ENCODE data around the gene GAMT. TPM values are rescaled to one million over a fixed set of nuclear protein-coding genes. Genes with fewer than 3 reads are reported as not detected.

Gene GAMT
- total RNA-seq, 3 donors from 2014 or later = 23.6 to 40.0 (median 30.3) TPM

DNA sequence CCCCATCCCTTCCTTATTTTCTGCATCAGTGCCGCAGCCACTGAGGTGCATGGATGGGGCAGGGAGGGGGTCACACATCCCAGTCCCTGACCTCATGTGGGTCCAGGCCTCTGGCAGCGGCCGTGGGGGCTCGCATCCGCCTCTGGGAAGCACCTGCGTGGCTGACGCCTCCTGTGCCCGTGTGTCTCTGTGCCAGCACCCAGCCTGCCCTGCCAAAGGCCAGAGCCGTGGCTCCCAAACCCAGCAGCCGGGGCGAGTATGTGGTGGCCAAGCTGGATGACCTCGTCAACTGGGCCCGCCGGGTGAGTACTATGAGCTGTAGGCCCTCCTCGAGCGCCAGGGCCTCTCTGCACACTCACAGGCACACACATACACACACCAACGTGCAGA is 12.7 kb downstream of the GAMT start:
- no peaks in the 10 kb centered on the region for H3K9me3 ChIP-seq
- no peak overlapping the region for H3K27ac ChIP-seq
- H3K4me3 ChIP-seq = no peak overlapping the region
- TF ChIP-seq, protein P1, sequence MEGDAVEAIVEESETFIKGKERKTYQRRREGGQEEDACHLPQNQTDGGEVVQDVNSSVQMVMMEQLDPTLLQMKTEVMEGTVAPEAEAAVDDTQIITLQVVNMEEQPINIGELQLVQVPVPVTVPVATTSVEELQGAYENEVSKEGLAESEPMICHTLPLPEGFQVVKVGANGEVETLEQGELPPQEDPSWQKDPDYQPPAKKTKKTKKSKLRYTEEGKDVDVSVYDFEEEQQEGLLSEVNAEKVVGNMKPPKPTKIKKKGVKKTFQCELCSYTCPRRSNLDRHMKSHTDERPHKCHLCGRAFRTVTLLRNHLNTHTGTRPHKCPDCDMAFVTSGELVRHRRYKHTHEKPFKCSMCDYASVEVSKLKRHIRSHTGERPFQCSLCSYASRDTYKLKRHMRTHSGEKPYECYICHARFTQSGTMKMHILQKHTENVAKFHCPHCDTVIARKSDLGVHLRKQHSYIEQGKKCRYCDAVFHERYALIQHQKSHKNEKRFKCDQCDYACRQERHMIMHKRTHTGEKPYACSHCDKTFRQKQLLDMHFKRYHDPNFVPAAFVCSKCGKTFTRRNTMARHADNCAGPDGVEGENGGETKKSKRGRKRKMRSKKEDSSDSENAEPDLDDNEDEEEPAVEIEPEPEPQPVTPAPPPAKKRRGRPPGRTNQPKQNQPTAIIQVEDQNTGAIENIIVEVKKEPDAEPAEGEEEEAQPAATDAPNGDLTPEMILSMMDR (IDR thresholded peaks at IDR 0.05) = no peak
- TF ChIP-seq POLR2AphosphoS5 (IDR thresholded peaks at IDR 0.05) (no peak), POLR2A (IDR thresholded peaks at IDR 0.05) (no peak)
- H3K4me1 ChIP-seq = peaks cover 5 to 8% of the 10 kb centered on the region in 2 donors
- intact Hi-C loops (cut with DNase I; ENCODE audit: low total_unique reads) = no loop called here
- H3K27me3 ChIP-seq = no peaks in the 10 kb centered on the region
- H3K36me3 ChIP-seq = peaks cover 6% of the 10 kb centered on the region
- DNase-seq (ENCODE audit: low spot score in 2 of 2) = no peak

DNA sequence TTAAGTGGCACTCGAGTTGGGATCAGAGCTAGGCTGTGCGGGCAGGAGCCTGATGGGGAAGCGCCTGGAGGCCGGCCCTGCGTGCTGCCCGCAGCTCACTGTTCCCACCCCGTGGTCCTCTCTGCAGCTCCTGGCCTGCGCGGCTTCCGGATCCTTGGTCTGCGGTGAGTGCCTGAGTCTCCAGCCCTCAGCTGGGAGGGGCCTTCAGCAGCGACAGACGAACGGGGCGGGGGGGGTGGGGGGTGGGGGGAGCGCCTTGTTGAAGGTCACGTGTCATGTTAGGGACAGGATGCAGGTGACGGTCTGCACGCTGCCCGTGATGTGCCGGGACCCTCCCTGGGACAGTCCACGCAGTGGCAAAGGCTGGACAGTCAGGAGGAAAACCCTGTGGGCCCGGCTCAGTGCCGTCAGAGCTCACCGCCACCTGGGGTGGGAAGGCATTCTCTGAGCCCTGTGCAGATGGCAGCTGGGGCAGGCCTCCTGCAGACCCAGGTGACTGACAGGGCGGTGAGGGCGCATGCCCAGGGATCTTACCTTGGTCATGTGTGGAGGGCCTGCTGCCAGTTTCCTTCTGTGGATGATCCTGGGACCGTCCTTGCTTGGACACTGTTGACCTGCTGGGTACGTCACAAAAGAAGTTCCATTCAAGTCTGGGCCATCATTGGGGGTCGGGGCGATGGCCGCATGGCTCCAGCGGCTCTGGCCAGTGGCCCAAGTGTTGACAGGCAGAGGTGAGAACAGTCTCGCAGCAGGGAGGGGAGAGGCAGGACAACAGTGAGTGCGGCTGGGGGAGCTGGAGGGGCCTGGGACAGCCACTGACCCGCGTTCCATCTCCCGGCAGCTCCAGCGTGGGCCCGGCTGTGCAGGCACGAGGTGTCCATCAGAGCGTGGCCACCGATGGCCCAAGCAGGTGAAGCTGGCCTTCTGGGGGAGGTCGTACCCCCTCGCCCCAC is 13.4 kb downstream of the GAMT start:
- peaks cover 6% of the 10 kb centered on the region for H3K36me3 ChIP-seq
- H3K9me3 ChIP-seq = no peaks in the 10 kb centered on the region
- DNase-seq (ENCODE audit: low spot score in 2 of 2) = no peak
- no peak overlapping the region for H3K4me3 ChIP-seq
- intact Hi-C loops (cut with DNase I; ENCODE audit: low total_unique reads) = no loop called here
- no peak overlapping the region for H3K27ac ChIP-seq
- H3K27me3 ChIP-seq = no peaks in the 10 kb centered on the region
- TF ChIP-seq POLR2A (IDR thresholded peaks at IDR 0.05) = no peak
- TF ChIP-seq POLR2AphosphoS5 (IDR thresholded peaks at IDR 0.05) = no peak
- TF ChIP-seq, protein P1 (IDR thresholded peaks at IDR 0.05) = no peak
- peaks cover 5 to 8% of the 10 kb centered on the region in 2 donors for H3K4me1 ChIP-seq

DNA sequence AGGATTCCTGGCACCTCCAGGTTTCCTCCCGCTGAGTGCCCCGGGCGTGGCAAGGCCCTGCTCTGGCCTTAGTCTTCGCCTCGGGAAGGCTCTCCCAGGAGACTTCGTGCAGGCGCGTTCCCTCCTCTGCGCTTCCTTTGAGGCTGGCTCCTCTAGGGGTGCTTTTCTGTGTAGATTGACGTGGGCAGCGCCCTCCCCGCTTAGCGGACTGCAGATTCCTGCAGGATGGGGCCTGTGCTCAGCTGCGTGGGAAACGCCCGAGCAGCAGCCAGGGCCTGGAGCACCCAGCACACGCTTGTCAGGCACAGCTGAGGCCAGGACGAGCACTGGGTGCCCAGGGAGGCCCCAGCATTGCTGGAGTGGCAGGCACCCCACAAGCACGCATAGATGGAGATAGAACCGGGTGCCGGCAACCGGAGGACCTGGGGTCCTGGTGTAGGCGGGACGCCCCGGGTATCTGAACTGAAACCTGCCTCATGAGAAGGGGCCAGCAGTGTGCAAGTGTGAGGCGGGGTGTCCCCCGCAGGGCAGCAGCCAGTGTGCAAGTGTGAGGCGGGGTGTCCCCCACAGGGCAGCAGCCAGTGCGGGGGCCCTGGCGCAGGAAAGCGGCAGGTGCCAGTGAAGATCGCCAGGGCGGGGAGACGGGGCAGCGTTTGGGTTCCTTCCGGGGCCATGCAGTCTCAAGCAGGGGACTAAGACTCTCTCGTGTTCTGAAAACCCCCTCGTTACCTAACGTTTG is 14.2 kb downstream of the GAMT start:
- H3K27ac ChIP-seq = no peak overlapping the region
- peaks cover 5 to 8% of the 10 kb centered on the region in 2 donors for H3K4me1 ChIP-seq
- peaks cover 6% of the 10 kb centered on the region for H3K36me3 ChIP-seq
- no peak overlapping the region for H3K4me3 ChIP-seq
- no peak for DNase-seq (ENCODE audit: low spot score in 2 of 2)
- no peaks in the 10 kb centered on the region for H3K9me3 ChIP-seq
- intact Hi-C loops (cut with DNase I; ENCODE audit: low total_unique reads) = no loop called here
- TF ChIP-seq POLR2A (IDR thresholded peaks at IDR 0.05) (no peak), POLR2AphosphoS5 (IDR thresholded peaks at IDR 0.05) (no peak)
- TF ChIP-seq, protein P1 (IDR thresholded peaks at IDR 0.05) = no peak
- no peaks in the 10 kb centered on the region for H3K27me3 ChIP-seq

DNA sequence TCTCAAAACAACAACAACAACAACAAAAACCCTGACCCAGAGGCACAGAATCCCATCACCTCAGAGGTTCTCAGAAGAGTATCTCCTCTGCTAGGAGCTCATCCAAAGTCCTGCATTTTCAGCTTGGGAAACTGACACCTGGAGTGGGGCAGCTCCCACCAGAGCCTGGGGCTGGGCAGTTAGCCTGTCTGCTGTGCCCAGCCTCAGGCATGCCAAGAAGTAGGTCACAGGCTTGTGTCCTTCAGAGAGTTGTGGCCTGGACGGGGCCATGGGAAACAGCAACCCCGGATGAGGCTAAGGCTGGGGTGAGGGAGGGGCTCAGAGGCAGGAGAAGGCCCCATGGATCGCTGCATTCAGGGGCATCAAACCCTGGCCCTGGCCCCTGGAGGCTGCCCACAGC is 15.5 kb downstream of the GAMT start:
- Histone ChIP-seq H3K4me1 (peaks cover 5 to 8% of the 10 kb centered on the region in 2 donors), H3K36me3 (peaks cover 4% of the 10 kb centered on the region), H3K27ac (no peak overlapping the region), H3K4me3 (no peak overlapping the region), H3K9me3 (no peaks in the 10 kb centered on the region), H3K27me3 (no peaks in the 10 kb centered on the region)
- no peak for DNase-seq (ENCODE audit: low spot score in 2 of 2)
- TF ChIP-seq POLR2AphosphoS5 (IDR thresholded peaks at IDR 0.05) (no peak), POLR2A (IDR thresholded peaks at IDR 0.05) (no peak)
- TF ChIP-seq, protein P1 (IDR thresholded peaks at IDR 0.05) = no peak
- intact Hi-C loops (cut with DNase I; ENCODE audit: low total_unique reads) = no loop called here
